Stomach smooth muscle (tissue), 2 donors: Measurements from ENCODE around the gene LRRC58.

Source experiments
- H3K27ac ChIP-seq: one replicate; pipeline ENCODE4 v1.7.0; 2013; ENCODE audit warnings: mild to moderate bottlenecking, low read length, inconsistent platforms
- H3K27me3 ChIP-seq, 2 donors: one replicate each; pipeline ENCODE4 v1.7.0; 2013; ENCODE audit warnings: low read length in 2 of 2; ENCODE audit not compliant: insufficient read depth in 2 of 2, control insufficient read depth in 1 of 2
- H3K36me3 ChIP-seq, 2 donors: one replicate each; pipeline ENCODE4 v1.7.0; 2013; ENCODE audit warnings: low read length in 2 of 2; ENCODE audit not compliant: control insufficient read depth in 2 of 2, insufficient read depth in 2 of 2
- H3K4me1 ChIP-seq: one replicate; pipeline ENCODE4 v1.7.0; 2013; ENCODE audit warnings: low read length; ENCODE audit not compliant: control insufficient read depth, insufficient read depth
- H3K4me3 ChIP-seq, 2 donors: one replicate each; pipeline ENCODE4 v1.7.0; 2013; ENCODE audit warnings: low read length in 2 of 2
- H3K9ac ChIP-seq, 2 donors: one replicate each; pipeline ENCODE4 v1.7.0; 2013; ENCODE audit warnings: low read length in 2 of 2, mild to moderate bottlenecking in 1 of 2
- H3K9me3 ChIP-seq, 2 donors: one replicate each; pipeline ENCODE4 v1.7.0; 2013; ENCODE audit warnings: low read length in 2 of 2; ENCODE audit not compliant: control insufficient read depth in 2 of 2
- donor health status: healthy.
- donor health status: Pancreatic carcinoma.

LRRC58 gene

GRCh38 chr3:120364821-120365220, 15.7 kb upstream of the LRRC58 start:
- Histone ChIP-seq H3K9ac (no peak overlapping the region), H3K27me3 (no peaks in the 10 kb centered on the region), H3K4me3 (no peak overlapping the region), H3K27ac (no peak overlapping the region), H3K9me3 (no peaks in the 10 kb centered on the region), H3K4me1 (no peaks in the 10 kb centered on the region), H3K36me3 (no peaks in the 10 kb centered on the region)

DNA sequence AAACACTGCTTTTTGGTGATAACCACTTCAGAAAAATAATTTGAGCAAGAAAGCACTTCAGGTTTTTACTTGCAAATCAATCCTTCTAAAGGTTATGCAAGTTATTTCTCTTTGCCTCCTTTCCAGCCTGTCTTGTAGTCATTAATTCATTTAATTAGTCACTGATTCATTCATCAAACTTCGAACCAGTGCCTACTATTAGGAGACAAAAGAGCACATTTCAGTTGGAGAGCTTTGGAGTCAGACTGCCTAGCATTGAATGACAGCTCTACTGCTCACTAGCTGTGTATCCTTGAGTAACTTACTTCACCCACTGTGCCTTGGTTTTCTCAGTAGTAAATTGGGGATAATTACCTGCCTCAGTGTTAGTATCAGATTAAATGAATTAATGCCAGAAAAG, 14.9 kb upstream of the LRRC58 start:
- Histone ChIP-seq H3K4me3 (no peak overlapping the region), H3K9ac (no peak overlapping the region), H3K27me3 (no peaks in the 10 kb centered on the region), H3K9me3 (no peaks in the 10 kb centered on the region), H3K4me1 (no peaks in the 10 kb centered on the region), H3K36me3 (no peaks in the 10 kb centered on the region), H3K27ac (no peak overlapping the region)

- no peak overlapping the region for H3K27ac ChIP-seq
- H3K4me3 ChIP-seq, result no peak overlapping the region
- H3K9me3 ChIP-seq, result no peaks in the 10 kb centered on the region
- no peak overlapping the region for H3K9ac ChIP-seq
- no peaks in the 10 kb centered on the region for H3K27me3 ChIP-seq
- H3K36me3 ChIP-seq, result no peaks in the 10 kb centered on the region
- H3K4me1 ChIP-seq, result no peaks in the 10 kb centered on the region
Measured at GRCh38 chr3:120357807-120358206, 8.7 kb upstream of the LRRC58 start.

GRCh38 chr3:120355486-120355885, 6.3 kb upstream of the LRRC58 start:
- no peaks in the 10 kb centered on the region for H3K4me1 ChIP-seq
- no peak overlapping the region for H3K4me3 ChIP-seq
- H3K27ac ChIP-seq, result no peak overlapping the region
- no peak overlapping the region for H3K9ac ChIP-seq
- no peaks in the 10 kb centered on the region for H3K9me3 ChIP-seq
- H3K27me3 ChIP-seq, result no peaks in the 10 kb centered on the region
- no peaks in the 10 kb centered on the region for H3K36me3 ChIP-seq

DNA sequence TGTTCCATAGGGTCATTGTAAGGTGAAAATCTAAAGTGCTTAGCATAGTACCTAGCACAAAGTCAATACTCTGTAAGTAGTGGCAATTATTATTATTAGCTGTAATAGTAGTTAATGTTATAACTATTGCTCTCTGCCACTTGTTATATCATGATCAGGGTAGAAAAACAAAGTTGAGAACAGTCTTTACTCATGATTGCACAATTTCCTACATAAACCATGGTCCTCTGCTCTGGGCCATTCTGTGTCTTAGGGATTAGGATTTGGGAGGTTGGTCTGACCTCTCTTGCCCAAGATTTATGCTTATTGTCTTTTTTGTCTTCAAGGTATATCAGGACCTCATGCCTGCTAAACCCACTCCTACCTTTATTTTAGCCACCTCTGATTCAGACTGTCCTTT, 4.3 kb upstream of the LRRC58 start:
- Histone ChIP-seq H3K27ac (no peak overlapping the region), H3K9me3 (no peaks in the 10 kb centered on the region), H3K36me3 (no peaks in the 10 kb centered on the region), H3K4me1 (no peaks in the 10 kb centered on the region), H3K4me3 (no peak overlapping the region), H3K9ac (no peak overlapping the region), H3K27me3 (no peaks in the 10 kb centered on the region)

DNA sequence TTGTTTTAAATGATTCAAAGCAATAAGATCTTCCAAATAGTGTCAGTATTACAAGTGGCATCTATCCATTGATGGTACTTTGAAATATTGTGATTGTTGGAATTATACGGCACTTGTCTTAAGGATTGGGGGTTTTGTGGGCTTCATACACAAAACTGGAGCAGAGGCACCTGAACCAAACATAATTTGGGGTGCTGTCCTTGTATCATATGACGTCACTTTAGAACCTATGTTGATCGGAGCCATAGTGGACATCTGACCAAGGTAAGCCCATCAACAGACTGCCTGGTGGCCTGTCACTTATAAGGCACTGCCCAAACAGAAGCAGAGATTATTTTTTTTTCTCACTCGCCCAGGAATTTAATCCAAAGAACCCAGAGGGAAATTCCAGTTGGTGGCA, 2.9 kb upstream of the LRRC58 start:
- H3K27me3 ChIP-seq, result no peaks in the 10 kb centered on the region
- peaks cover 5% of the 10 kb centered on the region for H3K4me1 ChIP-seq
- H3K36me3 ChIP-seq, result no peaks in the 10 kb centered on the region
- H3K27ac ChIP-seq, result no peak overlapping the region
- H3K9me3 ChIP-seq, result no peaks in the 10 kb centered on the region
- H3K9ac ChIP-seq, result no peak overlapping the region
- no peak overlapping the region for H3K4me3 ChIP-seq

GRCh38 chr3:120350401-120350941, 1.3 kb upstream of the LRRC58 start:
- Histone ChIP-seq H3K36me3 (no peaks in the 10 kb centered on the region), H3K9ac (peak overlapping the region in 1 of 2 donors; percentile 22), H3K27me3 (no peaks in the 10 kb centered on the region), H3K9me3 (no peaks in the 10 kb centered on the region), H3K27ac (no peak overlapping the region), H3K4me3 (peak overlapping the region; percentile 72 to 82), H3K4me1 (peaks cover 5% of the 10 kb centered on the region)

- Histone ChIP-seq H3K27me3 (no peaks in the 10 kb centered on the region), H3K27ac (peak overlapping the region; percentile 83), H3K4me3 (peak overlapping the region; percentile 72 to 82), H3K9ac (peak overlapping the region; percentile 80 to 84), H3K9me3 (no peaks in the 10 kb centered on the region), H3K36me3 (no peaks in the 10 kb centered on the region), H3K4me1 (peaks cover 5% of the 10 kb centered on the region)
Measured at GRCh38 chr3:120349855-120350125, 636 bp upstream of the LRRC58 start.

GRCh38 chr3:120348065-120348990, 826 bp downstream of the LRRC58 start:
- H3K9me3 ChIP-seq, result no peaks in the 10 kb centered on the region
- peak overlapping the region; percentile 72 to 82 for H3K4me3 ChIP-seq
- H3K9ac ChIP-seq, result peak overlapping the region; percentile 78 to 80
- peaks cover 5% of the 10 kb centered on the region for H3K4me1 ChIP-seq
- H3K36me3 ChIP-seq, result no peaks in the 10 kb centered on the region
- H3K27me3 ChIP-seq, result no peaks in the 10 kb centered on the region
- peak overlapping the region; percentile 83 for H3K27ac ChIP-seq

DNA sequence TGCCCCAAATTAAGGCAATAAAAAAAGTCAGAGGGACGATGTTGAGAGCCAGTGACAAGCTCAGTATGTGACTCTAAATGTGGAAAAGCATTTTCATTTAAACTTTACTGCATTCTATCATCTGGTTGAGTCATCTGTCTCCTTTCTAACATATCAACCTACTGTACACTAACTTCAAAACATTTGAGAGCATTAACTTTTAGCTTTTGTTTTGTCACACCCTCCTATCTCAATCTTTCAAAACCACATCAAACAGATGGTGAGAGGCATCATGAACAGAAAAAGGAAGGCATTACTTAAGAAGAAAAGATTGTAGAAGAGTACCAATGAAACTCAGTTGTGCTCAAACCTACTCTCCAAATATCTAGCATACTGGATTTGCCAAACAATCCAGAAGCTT, 4.8 kb downstream of the LRRC58 start:
- H3K27me3 ChIP-seq, result no peaks in the 10 kb centered on the region
- no peak overlapping the region for H3K27ac ChIP-seq
- H3K9me3 ChIP-seq, result no peaks in the 10 kb centered on the region
- H3K4me1 ChIP-seq, result peaks cover 5% of the 10 kb centered on the region
- no peak overlapping the region for H3K9ac ChIP-seq
- H3K4me3 ChIP-seq, result no peak overlapping the region
- H3K36me3 ChIP-seq, result no peaks in the 10 kb centered on the region

DNA sequence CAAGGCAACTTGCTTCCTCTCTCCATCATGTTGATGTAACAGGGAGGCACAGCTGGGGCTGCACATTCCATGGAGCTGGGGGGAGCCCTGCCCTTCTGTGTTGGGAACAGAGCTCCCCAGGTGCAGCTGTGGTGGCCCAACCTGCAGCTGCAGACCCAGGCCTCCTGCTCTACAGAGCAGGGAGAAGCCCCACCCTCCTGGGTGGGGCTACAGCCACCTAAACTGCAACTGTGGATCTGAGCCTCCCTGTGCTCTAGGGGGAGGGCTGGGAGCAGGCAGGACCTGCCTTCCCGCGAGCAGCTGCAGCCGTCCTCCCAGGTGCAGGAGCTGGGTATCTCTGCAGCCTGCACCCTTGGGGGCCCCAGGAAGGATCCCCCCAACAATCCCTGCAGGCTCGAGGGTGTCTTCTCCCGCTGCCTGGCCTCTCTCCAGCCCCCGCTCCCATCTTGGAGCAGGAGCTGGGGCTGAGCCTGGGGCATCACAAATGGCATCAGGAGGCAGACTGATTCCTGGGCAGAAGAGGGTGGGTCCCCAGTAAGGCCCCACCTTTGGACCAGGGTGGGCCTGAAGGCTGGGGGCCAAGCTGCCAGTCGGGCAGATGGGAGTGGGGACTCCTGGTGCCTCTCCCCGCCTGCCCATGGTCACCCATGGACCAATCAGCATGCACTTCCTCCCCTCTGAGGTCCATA, 7.4 kb downstream of the LRRC58 start:
- H3K4me3 ChIP-seq, result no peak overlapping the region

More for the DNA sequence above, 7.4 kb downstream of the LRRC58 start:
- Histone ChIP-seq H3K4me1 (no peaks in the 10 kb centered on the region), H3K9me3 (no peaks in the 10 kb centered on the region), H3K27me3 (no peaks in the 10 kb centered on the region), H3K27ac (no peak overlapping the region), H3K36me3 (no peaks in the 10 kb centered on the region), H3K9ac (no peak overlapping the region)
